ENCODE measurements around the gene MICAL2.

MICAL2 gene

DNA sequence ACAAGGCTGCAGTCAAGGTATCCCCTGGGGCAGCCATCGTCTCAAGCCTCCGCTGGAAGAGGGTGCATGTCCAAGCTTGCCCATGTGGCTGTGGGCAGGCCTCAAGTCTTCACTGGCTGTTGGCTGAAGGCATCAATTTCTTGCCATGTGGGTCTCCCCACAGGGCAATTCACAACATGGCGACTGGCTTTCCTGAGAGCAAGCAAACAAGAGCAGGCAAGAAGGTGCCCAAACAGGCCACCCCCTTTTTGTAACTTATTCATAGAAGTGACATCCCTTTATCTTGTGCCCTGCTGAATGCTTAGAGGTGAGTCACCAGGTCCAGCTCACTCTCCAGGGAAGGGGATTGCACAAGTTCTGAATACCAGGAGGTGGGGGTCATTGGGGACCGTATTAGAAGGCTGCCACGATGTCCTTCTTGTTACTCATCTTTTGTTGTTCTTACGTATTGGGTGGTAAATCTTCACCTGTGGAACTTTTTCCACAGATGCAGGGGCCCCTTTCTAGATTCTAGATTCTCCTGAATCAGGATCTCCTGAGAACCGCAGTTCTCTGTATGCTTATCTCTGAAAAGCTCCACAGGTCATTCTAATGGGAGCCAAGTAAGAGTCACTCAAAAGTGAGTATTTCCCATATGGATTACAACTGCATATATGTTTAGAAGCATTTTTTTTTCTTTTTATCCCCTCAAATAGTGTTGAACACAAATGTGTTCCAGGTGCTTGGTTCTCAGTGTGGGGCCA is 44.2 kb upstream of the MICAL2 start:
- DNase-seq (ENCODE audit: low read depth, low spot score) = peak; percentile 87
- in situ Hi-C loops (cut with HindIII; ENCODE audit: low sequenced_read_pairs) = no loop called here
- no peak for TF ChIP-seq CTCF (IDR thresholded peaks at IDR 0.05; ENCODE audit: low read depth, low read length)
- no peak overlapping the region for H3K4me3 ChIP-seq (ENCODE audit: low read depth, low read length)

DNA sequence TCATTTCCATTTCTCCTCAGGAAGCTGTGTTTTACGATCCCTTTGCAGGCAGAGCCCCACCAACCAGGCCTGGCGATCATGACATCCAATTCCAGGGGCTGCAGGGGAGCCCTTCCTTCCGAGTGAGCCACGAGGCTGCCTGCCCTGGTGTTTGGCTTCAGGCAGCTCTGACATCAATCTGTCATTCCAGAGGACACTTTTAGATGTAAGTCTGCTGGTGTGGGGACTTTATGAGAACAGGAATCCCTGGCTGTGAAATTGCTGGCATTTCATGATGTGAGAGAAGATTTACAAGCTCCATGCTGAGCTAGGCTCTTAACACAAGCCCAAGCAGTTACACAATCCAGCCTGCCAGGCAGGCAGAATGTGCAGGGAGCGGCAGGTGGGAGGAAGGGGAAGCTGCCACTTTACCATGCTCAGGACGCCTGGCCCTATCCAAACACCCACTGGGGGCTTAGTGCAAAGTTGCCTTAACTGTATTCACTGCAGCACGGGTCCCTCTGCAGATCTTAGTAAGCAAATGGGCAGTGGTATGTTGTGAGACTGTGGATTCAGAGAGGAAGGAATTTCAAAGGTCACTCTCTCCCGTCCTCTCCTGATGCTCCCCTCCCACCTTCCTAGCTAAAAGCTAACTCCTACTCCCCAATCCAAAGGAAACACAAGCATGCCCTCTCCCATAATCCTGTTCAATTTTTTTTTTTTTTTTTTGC is 43.4 kb upstream of the MICAL2 start:
- TF ChIP-seq CTCF (IDR thresholded peaks at IDR 0.05; ENCODE audit: low read depth, low read length) = no peak
- DNase-seq (ENCODE audit: low read depth, low spot score) = peak; percentile 66
- in situ Hi-C loops (cut with HindIII; ENCODE audit: low sequenced_read_pairs) = no loop called here
- no peak overlapping the region for H3K4me3 ChIP-seq (ENCODE audit: low read depth, low read length)

- H3K4me3 ChIP-seq (ENCODE audit: low read depth, low read length) = no peak overlapping the region
- DNase-seq (ENCODE audit: low read depth, low spot score) = no peak
- in situ Hi-C loops (cut with HindIII; ENCODE audit: low sequenced_read_pairs) = no loop called here
- TF ChIP-seq CTCF (IDR thresholded peaks at IDR 0.05; ENCODE audit: low read depth, low read length) = no peak
Measured at GRCh38 chr11:12067796-12068357, 42.5 kb upstream of the MICAL2 start.

DNA sequence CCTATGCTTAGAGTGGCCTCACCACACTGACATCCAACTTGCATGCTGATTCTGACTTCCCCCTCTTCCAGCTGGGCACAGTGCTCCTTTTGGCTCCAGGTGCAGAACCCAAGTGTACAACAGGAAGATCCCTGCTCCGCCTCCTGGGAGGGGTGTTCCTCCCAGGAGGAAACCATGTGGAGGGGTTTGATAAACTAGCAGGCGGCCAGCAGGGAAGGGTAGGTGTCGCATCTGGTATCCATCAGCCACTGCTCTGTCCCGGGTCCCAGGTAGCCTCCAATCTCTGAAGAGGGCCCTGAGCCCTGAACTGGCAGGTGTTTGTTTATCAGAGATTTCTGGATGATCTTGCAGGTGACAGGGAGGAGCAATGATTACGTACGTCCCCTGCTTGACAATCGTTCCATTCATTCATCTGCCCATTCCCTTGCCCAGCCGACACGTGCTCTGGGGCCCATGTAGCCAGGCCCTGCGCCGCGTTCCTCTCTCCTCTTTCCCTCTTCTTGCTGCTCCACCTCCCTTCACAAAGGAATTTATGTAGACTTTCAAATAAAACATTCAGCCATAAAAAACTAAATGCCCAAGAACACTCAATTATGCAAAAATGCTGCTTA is 41.2 kb upstream of the MICAL2 start:
- no peak for TF ChIP-seq CTCF (IDR thresholded peaks at IDR 0.05; ENCODE audit: low read depth, low read length)
- no peak overlapping the region for H3K4me3 ChIP-seq (ENCODE audit: low read depth, low read length)
- in situ Hi-C loops (cut with HindIII; ENCODE audit: low sequenced_read_pairs) = no loop called here
- no peak for DNase-seq (ENCODE audit: low read depth, low spot score)

DNA sequence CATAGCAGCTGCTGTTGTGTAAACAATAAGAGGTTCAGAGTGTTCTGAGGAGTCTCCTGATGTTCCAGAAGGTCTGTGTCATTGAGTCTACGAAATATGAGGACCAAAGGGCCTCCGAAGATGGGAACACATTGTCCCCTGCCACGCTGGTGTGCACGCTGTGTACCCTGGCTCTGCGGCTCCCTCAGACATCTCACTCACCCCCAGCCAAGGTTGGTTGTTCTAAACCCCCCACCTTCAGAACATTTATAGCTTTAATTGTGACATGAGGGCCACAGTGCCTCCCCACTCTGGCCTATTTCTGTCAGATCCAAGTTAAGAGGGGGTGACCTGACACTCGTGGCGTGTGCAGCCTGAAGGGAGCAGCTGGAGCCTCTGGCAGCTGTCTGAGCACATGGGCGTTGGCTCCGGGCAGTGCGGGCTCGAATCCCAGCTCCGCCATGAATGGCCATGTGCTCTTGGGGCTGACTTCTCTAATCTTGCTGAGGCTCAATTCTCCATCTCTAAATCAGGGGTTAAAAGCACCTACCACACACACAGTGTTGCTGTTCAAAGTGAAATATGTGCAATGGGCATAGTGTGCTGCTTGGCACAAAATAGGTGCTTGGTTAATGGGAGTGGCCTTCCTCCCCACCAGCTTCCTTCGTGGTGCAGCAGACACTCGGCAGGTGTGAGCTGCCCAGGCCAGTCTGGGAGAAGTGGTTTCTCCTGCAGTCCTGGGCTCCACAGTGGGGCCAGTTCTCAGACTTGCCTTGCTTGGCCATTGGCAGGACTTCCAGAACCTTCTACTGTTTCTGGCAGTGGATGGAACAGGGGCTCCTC is 39.7 kb upstream of the MICAL2 start:
- no peak for DNase-seq (ENCODE audit: low read depth, low spot score)
- no peak overlapping the region for H3K4me3 ChIP-seq (ENCODE audit: low read depth, low read length)
- in situ Hi-C loops (cut with HindIII; ENCODE audit: low sequenced_read_pairs) = no loop called here
- no peak for TF ChIP-seq CTCF (IDR thresholded peaks at IDR 0.05; ENCODE audit: low read depth, low read length)

DNA sequence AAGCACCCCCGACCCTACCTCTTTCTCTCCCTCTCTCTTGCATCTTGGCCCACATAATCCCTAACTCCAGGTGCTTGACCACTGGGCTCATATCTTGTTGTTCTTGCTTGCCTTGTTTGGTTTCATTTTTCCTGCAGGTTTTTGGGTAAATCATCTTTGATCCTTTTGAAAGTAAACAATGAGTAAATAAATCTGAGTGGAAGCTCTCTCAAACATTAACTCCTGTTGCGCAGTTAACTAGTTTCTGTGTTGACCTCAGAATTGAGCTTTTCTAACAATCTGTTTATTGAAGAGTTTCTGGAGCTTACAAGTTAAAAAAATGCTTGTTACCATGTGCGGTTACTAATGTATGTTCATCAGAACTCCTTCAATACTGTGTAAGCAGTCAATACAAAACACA is 38.8 kb upstream of the MICAL2 start:
- DNase-seq (ENCODE audit: low read depth, low spot score) = no peak
- no peak for TF ChIP-seq CTCF (IDR thresholded peaks at IDR 0.05; ENCODE audit: low read depth, low read length)
- H3K4me3 ChIP-seq (ENCODE audit: low read depth, low read length) = no peak overlapping the region
- in situ Hi-C loops (cut with HindIII; ENCODE audit: low sequenced_read_pairs) = no loop called here
